Endodermal cell (in vitro differentiated cells): ENCODE data around the gene FOXL3. TPM values are rescaled to one million over a fixed set of nuclear protein-coding genes. Genes with fewer than 3 reads are reported as not detected.

Source experiments
- DNase-seq: peaks from one replicate; pipeline ENCODE4 v3.0.0-alpha.2; 2017
- H3K27ac ChIP-seq: 2 replicates; pipeline ENCODE4 v1.5.1; 2013; ENCODE audit warnings: mild to moderate bottlenecking, low read depth, low read length, moderate library complexity
- H3K27me3 ChIP-seq: 2 replicates; pipeline ENCODE4 v1.6.1; 2013; ENCODE audit warnings: mild to moderate bottlenecking, low read length, moderate library complexity; ENCODE audit not compliant: insufficient read depth, control insufficient read depth, poor library complexity, severe bottlenecking
- H3K36me3 ChIP-seq: 2 replicates; pipeline ENCODE4 v1.7.0; 2013; ENCODE audit warnings: mild to moderate bottlenecking, low read length, moderate library complexity; ENCODE audit not compliant: control insufficient read depth, insufficient read depth
- H3K4me1 ChIP-seq: one replicate; pipeline ENCODE4 v1.7.0; 2013; ENCODE audit warnings: low read length; ENCODE audit not compliant: control insufficient read depth, insufficient read depth
- H3K4me3 ChIP-seq: 2 replicates; pipeline ENCODE4 v1.5.1; 2013; ENCODE audit warnings: mild to moderate bottlenecking, low read length, moderate library complexity
- H3K9ac ChIP-seq: 2 replicates; pipeline ENCODE4 v1.6.1; 2013; ENCODE audit warnings: mild to moderate bottlenecking, low read length, moderate library complexity; ENCODE audit not compliant: poor library complexity, severe bottlenecking; ENCODE audit errors: extremely low read depth
- H3K9me3 ChIP-seq: 2 replicates; pipeline ENCODE4 v1.6.1; 2013; ENCODE audit warnings: mild to moderate bottlenecking, low read length, moderate library complexity; ENCODE audit not compliant: control insufficient read depth
- H3K27ac Mint-ChIP-seq: 2 replicates; pipeline ENCODE4 v1.8.0; 2020; ENCODE audit warnings: mixed read lengths
- H3K27me3 Mint-ChIP-seq: 2 replicates; pipeline ENCODE4 v1.8.0; 2021; ENCODE audit warnings: mild to moderate bottlenecking, mixed read lengths; ENCODE audit not compliant: insufficient read depth
- H3K36me3 Mint-ChIP-seq: 2 replicates; pipeline ENCODE4 v1.8.0; 2020; ENCODE audit warnings: low read depth, mixed read lengths
- H3K4me1 Mint-ChIP-seq: 2 replicates; pipeline ENCODE4 v1.8.0; 2020; ENCODE audit warnings: mixed read lengths
- H3K4me3 Mint-ChIP-seq: 2 replicates; pipeline ENCODE4 v1.8.0; 2020; ENCODE audit warnings: mild to moderate bottlenecking, moderate library complexity, mixed read lengths
- H3K9me3 Mint-ChIP-seq: 2 replicates; pipeline ENCODE4 v1.8.0; 2020; ENCODE audit warnings: mild to moderate bottlenecking, mixed read lengths
- CTCF ChIP-seq: fragments of 200-600 bp; sonication (generic); conservative IDR thresholded peaks from 2 replicates; pipeline ENCODE4 v1.5.0; 2021; ENCODE audit warnings: antibody characterized with exemption, mild to moderate bottlenecking
- whole genome bisulfite sequencing, 2 experiments: methylation state at CpG; one replicate each; pipeline versions ENCODE4 v1.1.5 to v1.1.7; 2013; ENCODE audit warnings: missing lambda C conversion rate in 2 of 2, mixed read lengths in 1 of 2; ENCODE audit not compliant: insufficient coverage in 1 of 2, insufficient read length in 1 of 2; 5-methylcytosine and 5-hydroxymethylcytosine counted together
- total RNA-seq, 2 donors: library from RNA; stranded (reverse); fragmentation: NEBNext Ultra II Directional in 1 of 2; extraction: Animal tissue kit (Norgen Biotek cat#: 25700) in 1 of 2; gene quantifications; 2 replicates in 1 of 2; 3 replicates in 1 of 2; pipeline ENCODE4 v1.2.1, GENCODE V29; 2021

Gene FOXL3
- total RNA-seq, 2 donors from 2014 or later: not detected

GRCh38 chr7:298375-298702, 8.4 kb downstream of the FOXL3 start:
- Histone ChIP-seq H3K27me3 (peaks cover 3% of the 10 kb centered on the region), H3K36me3 (no peaks in the 10 kb centered on the region), H3K27ac (no peak overlapping the region), H3K9me3 (no peaks in the 10 kb centered on the region), H3K4me1 (no peaks in the 10 kb centered on the region), H3K4me3 (no peak overlapping the region), H3K9ac (no peak overlapping the region)
- TF ChIP-seq CTCF: no peak
- WGBS, 2 experiments: 84 to 88% methylated on average over 10 to 15 of the region's 15 CpGs
- Mint-ChIP-seq H3K36me3 (no peaks in the 10 kb centered on the region), H3K4me3 (no peak overlapping the region), H3K27me3 (peaks cover 13% of the 10 kb centered on the region), H3K27ac (no peak overlapping the region), H3K9me3 (no peaks in the 10 kb centered on the region), H3K4me1 (no peaks in the 10 kb centered on the region)
- peak; percentile 43 for DNase-seq

GRCh38 chr7:298743-299142, 8.8 kb downstream of the FOXL3 start:
- Histone ChIP-seq H3K9me3 (no peaks in the 10 kb centered on the region), H3K36me3 (no peaks in the 10 kb centered on the region), H3K4me3 (no peak overlapping the region), H3K27me3 (no peaks in the 10 kb centered on the region), H3K4me1 (no peaks in the 10 kb centered on the region), H3K27ac (no peak overlapping the region), H3K9ac (no peak overlapping the region)
- no peak overlapping the region for H3K27ac Mint-ChIP-seq
- TF ChIP-seq CTCF: no peak
- no peaks in the 10 kb centered on the region for H3K9me3 Mint-ChIP-seq
- H3K4me3 Mint-ChIP-seq: no peak overlapping the region
- H3K4me1 Mint-ChIP-seq: no peaks in the 10 kb centered on the region
- H3K36me3 Mint-ChIP-seq: no peaks in the 10 kb centered on the region
- peaks cover 9% of the 10 kb centered on the region for H3K27me3 Mint-ChIP-seq
- 87 to 90% methylated on average over 5 to 13 of the region's 13 CpGs for WGBS, 2 experiments
- peak; percentile 20 for DNase-seq

DNA sequence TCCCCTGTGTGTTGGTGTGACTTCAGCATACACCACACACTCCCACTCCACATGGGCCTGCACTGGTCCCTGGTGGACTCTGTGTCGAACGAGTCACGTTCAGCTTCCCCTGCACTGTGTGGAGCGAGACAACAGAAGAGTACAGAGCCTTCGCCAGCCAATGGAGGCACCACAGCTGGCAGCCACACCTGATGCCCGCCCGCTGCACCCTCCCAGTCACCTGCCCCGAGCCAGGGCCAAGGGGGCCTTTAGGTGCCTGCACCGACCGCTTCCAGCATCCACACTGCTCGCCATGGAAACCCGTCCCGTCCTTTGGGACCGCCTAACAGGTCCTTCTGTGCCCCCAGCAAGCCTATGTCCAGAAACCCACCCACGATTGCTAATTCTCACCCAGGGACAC, 9.2 kb downstream of the FOXL3 start:
- peak; percentile 26 for DNase-seq
- Mint-ChIP-seq H3K27ac (no peak overlapping the region), H3K36me3 (no peaks in the 10 kb centered on the region), H3K4me3 (no peak overlapping the region), H3K27me3 (peaks cover 5% of the 10 kb centered on the region), H3K4me1 (no peaks in the 10 kb centered on the region), H3K9me3 (no peaks in the 10 kb centered on the region)
- H3K4me3 ChIP-seq: no peak overlapping the region
- H3K4me1 ChIP-seq: no peaks in the 10 kb centered on the region
- WGBS, 2 experiments: 87 to 91% methylated on average over 12 to 15 of the region's 15 CpGs
- H3K9ac ChIP-seq: no peak overlapping the region
- no peaks in the 10 kb centered on the region for H3K9me3 ChIP-seq
- no peaks in the 10 kb centered on the region for H3K36me3 ChIP-seq
- H3K27ac ChIP-seq: no peak overlapping the region
- no peaks in the 10 kb centered on the region for H3K27me3 ChIP-seq
- TF ChIP-seq CTCF: no peak
